ENCODE data around the gene IQCN.

IQCN gene

GRCh38 chr19:18301718-18302111 lies 27.5 kb upstream of the IQCN start:
- TF ChIP-seq NFIC (IDR thresholded peaks at IDR 0.05) = no peak
- TF ChIP-seq ZBTB7A (IDR thresholded peaks at IDR 0.05; ENCODE audit: low read depth) = no peak
- TF ChIP-seq FOXM1 (IDR thresholded peaks at IDR 0.05; ENCODE audit: borderline replicate concordance, low read depth) = no peak
- no peak for TF ChIP-seq TEAD4 (IDR thresholded peaks at IDR 0.05)
- no peak for TF ChIP-seq EGR1 (IDR thresholded peaks at IDR 0.05)
- TF ChIP-seq TAF1 (IDR thresholded peaks at IDR 0.05; ENCODE audit: low read depth) = no peak
- TF ChIP-seq USF1 (IDR thresholded peaks at IDR 0.05) = no peak
- no peak for TF ChIP-seq CREB1 (IDR thresholded peaks at IDR 0.05; ENCODE audit: low read depth)
- no peak for TF ChIP-seq RAD21 (IDR thresholded peaks at IDR 0.05; ENCODE audit: low read depth)

- TF ChIP-seq TAF1 (IDR thresholded peaks at IDR 0.05; ENCODE audit: low read depth) (no peak), TCF12 (IDR thresholded peaks at IDR 0.05; ENCODE audit: low read depth) (no peak), USF1 (IDR thresholded peaks at IDR 0.05) (peak; percentile 7; the same call in 1 of the 2 replicates), NFIC (IDR thresholded peaks at IDR 0.05) (peak; percentile 68), EP300 (IDR thresholded peaks at IDR 0.05; ENCODE audit: borderline replicate concordance) (no peak), EGR1 (IDR thresholded peaks at IDR 0.05) (no peak), ZBTB7A (IDR thresholded peaks at IDR 0.05; ENCODE audit: low read depth) (no peak), FOXM1 (IDR thresholded peaks at IDR 0.05; ENCODE audit: borderline replicate concordance, low read depth) (no peak), CREB1 (IDR thresholded peaks at IDR 0.05; ENCODE audit: low read depth) (no peak), RAD21 (IDR thresholded peaks at IDR 0.05; ENCODE audit: low read depth) (no peak), TEAD4 (IDR thresholded peaks at IDR 0.05) (no peak), YY1 (IDR thresholded peaks at IDR 0.05; ENCODE audit: low read depth) (no peak), CEBPB (IDR thresholded peaks at IDR 0.05) (no peak)
- TF ChIP-seq, protein P1, sequence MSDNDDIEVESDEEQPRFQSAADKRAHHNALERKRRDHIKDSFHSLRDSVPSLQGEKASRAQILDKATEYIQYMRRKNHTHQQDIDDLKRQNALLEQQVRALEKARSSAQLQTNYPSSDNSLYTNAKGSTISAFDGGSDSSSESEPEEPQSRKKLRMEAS (IDR thresholded peaks at IDR 0.05) = peak; percentile 28; the same call in 1 of the 2 replicates
- TF ChIP-seq, protein P2, sequence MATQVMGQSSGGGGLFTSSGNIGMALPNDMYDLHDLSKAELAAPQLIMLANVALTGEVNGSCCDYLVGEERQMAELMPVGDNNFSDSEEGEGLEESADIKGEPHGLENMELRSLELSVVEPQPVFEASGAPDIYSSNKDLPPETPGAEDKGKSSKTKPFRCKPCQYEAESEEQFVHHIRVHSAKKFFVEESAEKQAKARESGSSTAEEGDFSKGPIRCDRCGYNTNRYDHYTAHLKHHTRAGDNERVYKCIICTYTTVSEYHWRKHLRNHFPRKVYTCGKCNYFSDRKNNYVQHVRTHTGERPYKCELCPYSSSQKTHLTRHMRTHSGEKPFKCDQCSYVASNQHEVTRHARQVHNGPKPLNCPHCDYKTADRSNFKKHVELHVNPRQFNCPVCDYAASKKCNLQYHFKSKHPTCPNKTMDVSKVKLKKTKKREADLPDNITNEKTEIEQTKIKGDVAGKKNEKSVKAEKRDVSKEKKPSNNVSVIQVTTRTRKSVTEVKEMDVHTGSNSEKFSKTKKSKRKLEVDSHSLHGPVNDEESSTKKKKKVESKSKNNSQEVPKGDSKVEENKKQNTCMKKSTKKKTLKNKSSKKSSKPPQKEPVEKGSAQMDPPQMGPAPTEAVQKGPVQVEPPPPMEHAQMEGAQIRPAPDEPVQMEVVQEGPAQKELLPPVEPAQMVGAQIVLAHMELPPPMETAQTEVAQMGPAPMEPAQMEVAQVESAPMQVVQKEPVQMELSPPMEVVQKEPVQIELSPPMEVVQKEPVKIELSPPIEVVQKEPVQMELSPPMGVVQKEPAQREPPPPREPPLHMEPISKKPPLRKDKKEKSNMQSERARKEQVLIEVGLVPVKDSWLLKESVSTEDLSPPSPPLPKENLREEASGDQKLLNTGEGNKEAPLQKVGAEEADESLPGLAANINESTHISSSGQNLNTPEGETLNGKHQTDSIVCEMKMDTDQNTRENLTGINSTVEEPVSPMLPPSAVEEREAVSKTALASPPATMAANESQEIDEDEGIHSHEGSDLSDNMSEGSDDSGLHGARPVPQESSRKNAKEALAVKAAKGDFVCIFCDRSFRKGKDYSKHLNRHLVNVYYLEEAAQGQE (IDR thresholded peaks at IDR 0.05; ENCODE audit: low read depth) = no peak
Observed at GRCh38 chr19:18300930-18301717, 26.9 kb upstream of the IQCN start.

DNA sequence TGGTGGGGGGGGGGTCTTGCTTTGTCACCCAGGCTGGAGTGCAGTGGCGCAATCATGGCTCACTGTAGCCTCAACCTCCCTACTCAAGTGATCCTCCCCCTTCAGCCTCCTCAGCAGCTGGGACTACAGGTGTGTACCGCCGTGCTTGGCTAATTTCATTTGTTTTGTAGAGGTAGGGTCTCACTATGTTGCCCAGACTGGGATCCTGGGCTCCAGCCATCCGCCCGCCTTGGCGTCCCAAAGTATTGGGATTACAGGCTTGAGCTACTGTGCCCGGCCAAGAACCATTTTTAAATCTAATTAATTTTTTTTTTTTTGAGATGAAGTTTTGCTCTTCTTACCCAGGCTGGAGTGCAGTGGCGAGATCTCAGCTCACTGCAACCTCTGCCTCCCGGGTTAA lies 25.4 kb upstream of the IQCN start:
- TF ChIP-seq FOXM1 (IDR thresholded peaks at IDR 0.05; ENCODE audit: borderline replicate concordance, low read depth) = no peak
- no peak for TF ChIP-seq TAF1 (IDR thresholded peaks at IDR 0.05; ENCODE audit: low read depth)
- TF ChIP-seq TEAD4 (IDR thresholded peaks at IDR 0.05) = no peak
- TF ChIP-seq, protein P1 (IDR thresholded peaks at IDR 0.05) = no peak
- no peak for TF ChIP-seq USF1 (IDR thresholded peaks at IDR 0.05)
- no peak for TF ChIP-seq YY1 (IDR thresholded peaks at IDR 0.05; ENCODE audit: low read depth)
- no peak for TF ChIP-seq TCF12 (IDR thresholded peaks at IDR 0.05; ENCODE audit: low read depth)
- no peak for TF ChIP-seq NFIC (IDR thresholded peaks at IDR 0.05)
- TF ChIP-seq CEBPB (IDR thresholded peaks at IDR 0.05) = no peak
- no peak for TF ChIP-seq EP300 (IDR thresholded peaks at IDR 0.05; ENCODE audit: borderline replicate concordance)
- TF ChIP-seq EGR1 (IDR thresholded peaks at IDR 0.05) = no peak
- TF ChIP-seq, protein P2 (IDR thresholded peaks at IDR 0.05; ENCODE audit: low read depth) = no peak
- TF ChIP-seq ZBTB7A (IDR thresholded peaks at IDR 0.05; ENCODE audit: low read depth) = no peak
- TF ChIP-seq CREB1 (IDR thresholded peaks at IDR 0.05; ENCODE audit: low read depth) = no peak
- TF ChIP-seq RAD21 (IDR thresholded peaks at IDR 0.05; ENCODE audit: low read depth) = no peak

GRCh38 chr19:18298601-18299000 lies 24.3 kb upstream of the IQCN start:
- TF ChIP-seq TAF1 (IDR thresholded peaks at IDR 0.05; ENCODE audit: low read depth) = no peak
- no peak for TF ChIP-seq CEBPB (IDR thresholded peaks at IDR 0.05)
- no peak for TF ChIP-seq ZBTB7A (IDR thresholded peaks at IDR 0.05; ENCODE audit: low read depth)

DNA sequence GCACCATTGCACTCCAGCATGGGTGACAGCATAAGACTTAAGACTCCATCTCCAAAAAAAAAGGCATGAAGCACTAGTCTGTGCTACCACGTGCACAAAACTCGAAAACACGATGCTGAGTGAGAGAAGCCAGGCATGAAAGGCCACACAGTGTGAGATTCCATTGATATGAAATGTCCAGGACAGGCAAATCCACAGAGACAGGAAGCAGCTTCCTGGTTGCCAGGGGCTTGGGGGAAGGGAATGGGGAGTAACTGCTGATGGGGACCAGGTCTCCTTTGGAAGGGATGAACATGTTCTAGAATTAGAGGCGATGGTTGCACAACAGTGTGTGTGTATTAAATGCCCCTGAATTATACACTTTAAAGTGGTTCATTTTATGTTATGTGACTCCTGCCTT lies 23.1 kb upstream of the IQCN start:
- TF ChIP-seq, protein P1 (IDR thresholded peaks at IDR 0.05) = peak; percentile 89
- TF ChIP-seq NFIC (IDR thresholded peaks at IDR 0.05) = no peak
